ENCODE data around the gene DYRK1A. TPM values are rescaled to one million over a fixed set of nuclear protein-coding genes. Genes with fewer than 3 reads are reported as not detected.
"Not testable (repeated sequence)": the region's sequence is repeated elsewhere in the genome, so short reads cannot be mapped to it uniquely, and the experiment has no call there.

DYRK1A gene
- 10 to 100 TPM in 11 of 12 donors, not detected in 1; 53.7 to 71.2 (median 62.3) TPM for polyA plus RNA-seq (ENCODE audit: insufficient read length in 12 of 12)
- long read RNA-seq, donor 1, full-length matches to known transcripts, result 7 of 7 reads
- long read RNA-seq, donor 1, partial matches to known transcripts, result 0 of 7 reads
- long read RNA-seq, donor 1, other reads (novel, unspliced or antisense), result 0 of 7 reads
- long read RNA-seq, donor 2, full-length matches to known transcripts, result 7 of 7 reads
- long read RNA-seq, donor 2, partial matches to known transcripts, result 0 of 7 reads
- long read RNA-seq, donor 2, other reads (novel, unspliced or antisense), result 0 of 7 reads
- long read RNA-seq, donor 3, full-length matches to known transcripts, result 3 of 3 reads
- long read RNA-seq, donor 3, partial matches to known transcripts, result 0 of 3 reads
- long read RNA-seq, donor 3, other reads (novel, unspliced or antisense), result 0 of 3 reads
- long read RNA-seq, donor 4, full-length matches to known transcripts, result 6 of 6 reads
- long read RNA-seq, donor 4, partial matches to known transcripts, result 0 of 6 reads
- long read RNA-seq, donor 4, other reads (novel, unspliced or antisense), result 0 of 6 reads
- long read RNA-seq, donor 5, full-length matches to known transcripts, result 15 of 15 reads
- long read RNA-seq, donor 5, partial matches to known transcripts, result 0 of 15 reads
- long read RNA-seq, donor 5, other reads (novel, unspliced or antisense), result 0 of 15 reads
- long read RNA-seq, donor 6, full-length matches to known transcripts, result 2 of 2 reads
- long read RNA-seq, donor 6, partial matches to known transcripts, result 0 of 2 reads
- long read RNA-seq, donor 6, other reads (novel, unspliced or antisense), result 0 of 2 reads
- long read RNA-seq, donor 7, full-length matches to known transcripts, result 6 of 6 reads
- long read RNA-seq, donor 7, partial matches to known transcripts, result 0 of 6 reads
- long read RNA-seq, donor 7, other reads (novel, unspliced or antisense), result 0 of 6 reads
- long read RNA-seq, donor 8, full-length matches to known transcripts, result 16 of 16 reads
- long read RNA-seq, donor 8, partial matches to known transcripts, result 0 of 16 reads
- long read RNA-seq, donor 8, other reads (novel, unspliced or antisense), result 0 of 16 reads
- long read RNA-seq, donor 9, full-length matches to known transcripts, result 6 of 6 reads
- long read RNA-seq, donor 9, partial matches to known transcripts, result 0 of 6 reads
- long read RNA-seq, donor 9, other reads (novel, unspliced or antisense), result 0 of 6 reads
- long read RNA-seq, donor 10, full-length matches to known transcripts, result 9 of 9 reads
- long read RNA-seq, donor 10, partial matches to known transcripts, result 0 of 9 reads
- long read RNA-seq, donor 10, other reads (novel, unspliced or antisense), result 0 of 9 reads
- long read RNA-seq, donor 11, full-length matches to known transcripts, result 3 of 3 reads
- long read RNA-seq, donor 11, partial matches to known transcripts, result 0 of 3 reads
- long read RNA-seq, donor 11, other reads (novel, unspliced or antisense), result 0 of 3 reads

DNA sequence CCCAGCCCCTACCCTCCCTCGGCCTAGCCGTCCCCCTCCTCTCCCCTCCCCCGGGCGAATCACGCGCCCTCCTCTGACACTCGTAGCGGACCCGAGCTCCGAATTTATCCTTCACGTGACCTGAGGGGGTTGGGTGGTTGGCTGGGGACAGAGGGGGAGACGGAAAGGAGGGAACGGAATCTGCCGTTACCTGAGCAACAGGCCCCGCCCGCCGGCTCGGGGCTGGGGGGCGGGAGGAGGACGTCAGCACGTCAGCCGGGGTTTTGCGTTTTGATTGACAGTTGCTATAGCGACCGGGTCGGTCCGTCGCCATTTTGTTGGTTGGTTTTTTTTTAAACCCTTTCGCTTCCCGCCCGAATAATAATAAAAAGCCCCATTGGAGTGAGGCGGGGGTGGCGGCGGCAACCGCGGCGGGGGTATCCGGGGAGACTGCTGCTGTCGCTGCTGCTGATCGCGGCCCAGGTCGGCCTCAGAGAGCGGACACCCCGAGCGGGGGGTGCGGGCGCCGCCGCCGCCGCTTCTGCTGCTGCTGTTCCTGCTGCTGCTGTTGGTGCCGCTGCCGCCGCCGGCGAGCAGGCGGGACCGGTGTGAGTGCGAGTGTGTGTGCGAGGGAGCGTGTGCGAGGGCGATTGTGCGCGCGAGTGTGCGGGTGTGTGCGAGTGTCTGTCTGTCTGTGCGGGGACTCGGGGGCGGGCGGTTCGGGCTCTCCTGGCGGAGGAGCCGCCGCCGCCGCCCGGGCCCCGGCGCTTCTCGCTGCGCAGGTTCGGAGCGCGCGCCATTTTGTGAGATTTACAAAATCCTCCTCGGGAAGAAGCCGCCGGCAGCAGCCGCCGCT is at the start of gene DYRK1A:
DYRK1A (plus strand) TSS at position 292 of the 835 bp plus-strand sequence. CDS start 53,602 bp downstream, outside the sequence.
- peak; percentile 100 for DNase-seq

DNA sequence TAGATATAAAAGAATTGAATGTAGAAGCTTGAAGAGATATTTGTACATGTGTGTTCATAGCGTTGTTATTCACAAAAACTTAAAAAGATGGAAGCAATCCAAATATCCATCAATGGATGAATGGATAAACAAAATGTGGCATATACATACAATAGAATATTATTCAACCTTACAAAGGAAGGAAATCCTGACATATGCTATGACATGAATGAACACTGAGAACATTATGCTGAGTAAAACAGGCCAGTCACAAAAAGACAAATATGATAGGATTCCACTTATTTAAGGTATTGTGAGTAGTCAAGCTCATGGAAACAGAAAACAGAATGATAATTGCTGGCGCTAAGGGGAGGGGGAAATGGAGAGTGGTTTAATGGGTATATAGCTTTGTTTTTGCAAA is 47.0 kb upstream of the DYRK1A start:
- no peak for DNase-seq

DNA sequence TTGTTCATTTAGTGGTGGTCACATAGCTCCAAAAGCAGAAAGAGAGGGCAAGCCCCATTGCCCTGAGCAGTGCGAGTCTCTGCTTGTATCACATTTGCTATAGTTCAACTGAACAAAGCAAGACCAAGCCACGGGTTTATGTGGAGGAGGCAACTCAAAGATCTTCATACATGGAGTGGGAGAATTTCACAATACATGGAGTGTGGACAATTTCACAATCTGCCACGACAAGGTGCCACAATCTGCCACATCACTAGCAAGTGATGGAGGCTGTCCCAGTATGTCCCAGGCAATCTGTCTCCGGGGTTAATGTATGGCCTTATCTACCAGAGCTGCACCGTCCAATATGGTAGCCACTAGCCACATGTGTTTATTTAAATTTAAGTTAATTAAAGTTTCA is 44.5 kb upstream of the DYRK1A start:
- DNase-seq, result no peak

DNA sequence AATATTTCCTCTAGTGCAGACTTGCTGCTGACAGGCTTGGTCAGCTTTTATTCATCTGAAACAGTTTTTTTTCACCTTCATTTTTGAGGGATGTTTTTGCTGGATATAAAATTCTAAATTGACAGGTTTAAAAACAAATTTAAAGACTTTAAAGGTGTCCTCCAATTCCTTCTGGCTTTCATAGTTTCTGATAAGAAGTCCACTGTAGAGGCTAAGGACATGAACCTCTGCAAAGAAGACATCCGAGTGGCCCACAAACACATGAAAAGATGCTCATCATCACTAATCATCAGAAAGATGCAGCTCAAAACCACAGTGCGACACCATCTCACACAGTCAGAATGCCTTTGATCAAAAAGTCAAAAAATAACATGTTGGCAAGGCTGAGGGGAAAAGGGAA is 42.0 kb upstream of the DYRK1A start:
- DNase-seq, result no peak

DNA sequence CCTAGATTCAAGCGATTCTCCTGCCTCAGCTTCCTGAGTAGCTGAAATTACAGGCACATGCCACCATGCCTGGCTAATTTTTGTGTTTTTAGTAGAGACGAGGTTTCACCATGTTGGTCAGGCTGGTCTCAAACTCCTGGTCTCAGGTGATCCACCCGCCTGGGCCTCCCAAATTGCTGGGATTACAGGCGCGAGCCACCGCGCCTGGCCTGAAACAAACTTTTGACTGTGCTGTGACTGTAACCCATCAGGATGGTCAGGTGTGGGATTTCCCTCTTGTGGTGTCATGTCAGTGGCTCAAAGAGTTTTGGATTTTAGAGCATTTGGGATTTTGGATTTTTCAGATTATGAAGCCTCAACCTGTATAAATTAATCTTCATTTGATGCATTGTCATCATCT is 38.4 kb upstream of the DYRK1A start:
- DNase-seq, result not testable (repeated sequence)

DNA sequence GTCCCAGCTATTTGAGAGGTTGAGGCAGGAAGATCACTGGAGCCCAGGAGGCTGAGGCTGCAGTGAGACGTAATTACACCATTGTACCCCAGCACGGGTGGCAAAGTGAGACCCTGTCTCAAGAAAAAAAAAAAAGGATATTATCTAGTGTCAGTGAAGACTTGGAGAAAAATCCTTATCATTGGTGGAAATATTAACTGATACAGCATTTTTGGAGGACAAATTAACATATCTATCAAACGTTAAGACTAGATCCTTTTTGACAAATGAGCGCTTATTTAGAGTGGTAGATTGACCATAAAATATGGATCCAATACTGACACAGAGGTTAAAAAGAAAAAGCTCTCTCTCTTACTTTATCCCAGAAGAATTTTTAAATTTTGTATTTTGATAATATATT is 35.2 kb upstream of the DYRK1A start:
- DNase-seq, result no peak

DNA sequence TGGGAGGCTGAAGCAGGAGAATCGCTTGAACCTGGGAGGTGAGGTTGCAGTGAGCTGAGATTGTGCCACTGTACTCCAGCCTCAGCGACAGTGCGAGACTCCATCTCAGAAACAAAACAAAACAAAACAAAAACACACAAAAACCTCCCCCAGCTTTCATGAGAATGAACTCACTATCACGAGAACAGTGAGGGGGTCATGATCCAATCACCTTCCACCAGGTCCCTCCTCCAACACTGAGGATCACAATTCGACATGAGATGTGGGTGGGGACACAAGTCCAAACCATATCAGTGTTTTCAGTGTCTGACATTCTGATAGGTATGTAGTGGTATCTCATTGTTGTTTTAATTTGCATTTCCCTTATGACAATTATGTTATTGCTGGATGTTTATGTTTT is 31.5 kb upstream of the DYRK1A start:
- DNase-seq, result no peak

DNA sequence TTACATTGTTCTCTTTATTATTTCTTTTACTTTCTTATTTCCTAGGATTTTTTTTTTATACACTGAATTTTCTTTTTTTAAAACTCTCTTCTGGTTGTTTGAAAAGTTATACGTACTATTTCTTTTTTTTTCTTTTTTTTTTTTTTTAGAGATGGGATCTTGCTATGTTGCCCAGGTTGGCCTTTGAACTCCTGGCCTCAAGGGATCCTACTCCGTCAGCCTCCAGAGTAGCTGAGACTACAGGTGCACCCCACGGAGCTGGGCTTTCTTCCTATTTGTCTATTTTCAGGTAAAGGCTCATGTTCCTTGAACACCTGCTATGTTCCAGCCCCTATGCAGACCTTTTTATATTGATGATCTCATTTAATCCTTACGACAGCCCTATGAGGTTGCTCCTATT is 29.4 kb upstream of the DYRK1A start:
- no peak for DNase-seq

DNA sequence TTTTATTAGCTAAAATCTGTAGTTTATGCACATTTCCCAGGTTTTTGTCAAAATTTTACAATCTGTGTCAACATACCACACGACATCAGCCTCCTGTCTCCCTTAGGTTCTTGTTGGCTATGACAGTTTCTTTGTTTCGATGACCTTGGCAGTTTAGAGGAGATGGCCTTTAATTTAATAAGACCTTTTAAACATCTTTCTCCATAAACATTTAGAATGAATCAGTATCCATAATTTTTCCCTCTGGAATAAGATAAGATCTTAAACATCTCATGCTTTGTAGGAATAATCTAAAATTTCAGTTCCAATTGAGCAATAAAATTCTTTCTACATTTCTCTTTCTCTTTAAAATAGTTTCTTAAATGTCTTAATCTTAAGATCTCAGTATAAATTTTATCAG is 28.7 kb upstream of the DYRK1A start:
- no peak for DNase-seq

DNA sequence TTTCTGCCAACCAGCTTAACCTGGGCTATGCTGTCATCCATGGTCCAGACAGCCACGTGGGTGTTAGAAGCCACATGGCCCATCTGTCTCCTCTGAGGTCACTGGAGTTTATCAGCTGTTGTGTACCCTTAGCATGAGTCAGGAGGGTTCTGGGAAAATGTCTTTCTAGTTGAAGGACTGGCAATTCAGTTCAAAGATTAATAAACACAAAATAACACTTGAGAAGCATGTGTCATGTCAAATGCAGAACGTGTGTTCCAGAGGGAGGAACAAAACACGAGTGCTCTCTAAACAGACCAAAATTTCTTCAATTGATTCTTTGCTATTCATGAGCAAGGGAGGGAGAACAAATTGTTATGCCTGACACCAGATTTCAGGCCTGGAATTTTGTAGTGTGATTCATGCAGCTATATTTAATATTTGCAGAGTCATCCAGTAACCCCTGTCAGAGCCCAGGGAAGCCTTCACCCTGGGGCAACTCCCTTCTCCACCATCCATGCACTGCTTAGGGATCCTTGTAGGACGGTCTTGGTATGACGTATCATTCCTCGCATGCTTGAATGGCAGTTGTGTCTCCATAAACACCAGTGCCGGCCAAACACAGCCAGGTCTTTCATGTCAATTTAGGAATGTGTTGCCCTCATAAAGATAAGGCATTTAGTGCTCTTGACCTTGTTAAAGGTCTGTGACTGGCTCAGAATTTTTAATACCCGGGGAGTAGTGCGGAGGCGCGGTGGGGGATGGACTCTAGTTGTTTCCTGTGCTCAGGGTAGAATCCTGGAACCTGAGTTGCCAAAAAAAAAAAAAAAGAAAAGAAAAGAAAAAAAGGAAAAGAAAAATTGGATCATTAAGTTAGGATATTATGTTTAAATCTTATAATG is 27.7 kb upstream of the DYRK1A start:
- peak; percentile 5 for DNase-seq

DNA sequence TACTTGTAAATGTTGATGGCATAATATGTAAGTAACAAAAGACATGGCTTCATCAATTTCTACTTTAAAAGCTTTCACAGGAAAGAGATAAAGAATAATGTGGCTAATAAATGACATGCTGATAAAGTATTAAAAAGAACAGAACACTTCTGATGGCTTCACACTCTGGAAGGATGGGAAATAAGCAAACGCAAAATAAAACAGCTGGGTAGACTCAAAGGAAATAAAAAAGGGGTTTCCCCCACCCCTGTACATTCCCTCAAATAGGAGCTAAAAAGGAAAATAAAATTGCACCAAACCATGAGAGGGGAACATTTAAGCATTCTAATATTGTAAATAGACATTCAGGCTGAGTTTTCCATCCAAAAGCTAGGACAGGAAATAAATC is 27.0 kb upstream of the DYRK1A start:
- no peak for DNase-seq

DNA sequence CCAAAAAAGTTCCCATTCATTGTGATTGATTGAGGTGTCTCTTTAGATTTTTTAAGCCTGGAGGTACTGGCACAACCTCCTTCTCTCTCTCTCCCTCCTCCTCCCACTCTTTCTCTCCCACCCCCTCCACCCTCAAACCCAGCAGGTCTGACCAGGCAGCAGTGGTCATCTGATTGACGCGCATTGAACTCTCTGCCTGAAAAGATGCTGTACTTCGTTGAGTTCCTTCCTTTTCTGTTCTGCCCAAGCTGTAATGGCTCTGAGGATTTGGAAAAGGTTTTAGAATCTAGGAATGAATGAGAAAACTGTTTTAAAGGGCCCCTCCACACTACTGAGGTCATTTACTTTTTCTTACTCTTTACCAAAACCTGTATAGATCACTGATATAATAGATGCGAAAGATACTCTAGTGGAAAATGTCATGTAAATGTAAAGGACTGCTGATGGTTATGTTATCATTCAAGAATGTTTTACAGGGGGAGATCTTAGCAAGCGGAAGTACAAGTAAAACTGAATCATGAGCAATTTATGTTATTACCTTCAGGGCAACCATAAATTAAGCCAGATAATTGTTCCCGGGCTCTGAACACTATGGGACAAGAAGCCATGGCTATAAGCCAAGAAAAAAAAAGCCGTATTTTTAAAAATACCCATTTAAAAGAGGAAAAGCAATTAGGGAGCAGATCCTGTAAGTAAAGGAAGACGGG is 25.2 kb upstream of the DYRK1A start:
- no peak for DNase-seq

DNA sequence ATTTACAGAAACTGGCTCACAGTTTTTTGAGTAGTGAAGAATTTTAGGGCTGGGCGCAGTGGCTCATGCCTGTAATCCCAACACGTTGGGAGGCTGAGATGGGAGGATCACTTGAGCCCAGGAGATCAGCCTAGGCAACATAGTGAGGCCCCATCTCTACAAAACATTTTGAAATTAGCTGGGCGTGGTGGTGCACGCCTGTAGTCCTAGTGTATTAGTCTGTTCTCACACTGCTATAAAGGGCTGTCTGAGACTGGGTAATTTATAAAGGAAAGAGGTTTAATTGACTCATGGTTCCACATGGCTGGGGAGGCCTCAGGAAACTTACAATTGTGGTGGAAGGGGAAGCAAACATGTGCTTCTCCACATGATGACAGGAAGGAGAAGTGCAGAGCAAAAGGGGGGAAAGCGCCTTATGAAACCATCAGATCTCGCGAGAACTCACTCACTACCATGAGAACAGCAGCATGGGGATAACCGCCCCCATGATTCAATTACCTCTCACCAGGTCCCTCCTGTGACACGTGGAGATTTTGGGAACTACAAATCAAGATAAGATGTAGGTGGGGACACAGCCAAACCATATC is 24.4 kb upstream of the DYRK1A start:
- DNase-seq, result no peak

DNA sequence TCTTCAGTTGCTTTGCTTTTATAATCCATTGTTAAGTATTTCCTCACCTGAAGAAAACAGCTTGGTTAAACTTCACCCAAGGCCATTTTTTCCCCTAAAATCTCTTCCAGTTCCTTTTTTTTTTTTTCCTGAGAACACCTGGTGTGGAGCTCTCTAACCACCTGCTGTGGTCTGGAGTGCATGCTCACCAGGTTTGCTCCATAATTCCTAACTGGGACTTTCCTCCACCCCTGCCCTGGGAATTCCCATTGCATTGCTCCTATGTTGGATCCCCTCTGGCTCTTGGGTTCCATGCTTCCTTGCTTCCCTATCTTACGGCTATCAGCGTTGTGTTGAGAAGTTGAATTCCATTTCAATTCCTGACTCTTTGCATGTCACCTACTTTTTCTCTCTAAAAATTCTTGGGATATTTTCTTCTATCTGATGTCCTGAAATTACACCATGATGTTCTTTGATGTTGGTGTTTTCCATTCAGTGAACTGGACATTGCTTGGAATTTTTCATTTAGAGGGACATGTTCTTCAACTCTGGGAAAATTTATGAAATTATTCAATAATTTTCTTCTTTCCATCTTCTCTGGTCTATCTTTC is 19.6 kb upstream of the DYRK1A start:
- DNase-seq, result no peak

DNA sequence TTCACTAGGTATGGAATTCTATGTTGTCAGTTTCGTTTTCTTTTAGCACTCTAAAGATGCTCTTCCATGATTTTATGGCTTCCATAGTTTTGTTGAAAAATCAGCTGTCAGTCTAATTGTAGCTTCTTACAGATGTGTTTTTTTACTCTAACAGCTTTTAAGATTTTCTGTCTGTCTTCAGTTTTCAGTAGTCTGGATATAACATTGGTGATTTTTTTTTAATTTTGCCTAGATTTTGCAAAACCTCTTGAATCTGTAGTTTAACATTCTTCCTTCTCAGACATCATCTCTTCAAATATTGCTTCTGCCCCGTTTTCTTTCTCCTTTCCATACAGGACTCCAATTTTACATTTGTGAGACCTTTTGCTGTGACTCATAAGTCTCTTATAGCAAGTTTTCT is 17.9 kb upstream of the DYRK1A start:
- no peak for DNase-seq

DNA sequence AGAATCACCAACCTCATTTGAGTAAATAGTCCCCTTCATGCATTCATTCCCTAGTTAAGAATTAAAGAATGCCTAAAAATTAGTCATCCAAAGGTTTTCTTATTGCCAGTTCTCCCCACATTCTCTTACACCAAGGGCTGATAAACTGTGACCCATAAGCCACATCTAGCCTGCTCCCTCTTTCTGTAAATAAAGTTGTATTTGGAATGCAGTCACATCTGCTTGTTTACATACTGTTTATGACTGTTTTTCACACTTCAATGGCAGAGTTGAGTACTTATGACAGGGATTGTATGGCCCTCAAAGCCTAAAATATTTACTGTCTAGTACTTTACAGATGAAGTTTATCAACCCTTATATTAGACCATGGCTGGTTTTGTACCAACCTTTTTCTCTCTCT is 16.1 kb upstream of the DYRK1A start:
- no peak for DNase-seq

DNA sequence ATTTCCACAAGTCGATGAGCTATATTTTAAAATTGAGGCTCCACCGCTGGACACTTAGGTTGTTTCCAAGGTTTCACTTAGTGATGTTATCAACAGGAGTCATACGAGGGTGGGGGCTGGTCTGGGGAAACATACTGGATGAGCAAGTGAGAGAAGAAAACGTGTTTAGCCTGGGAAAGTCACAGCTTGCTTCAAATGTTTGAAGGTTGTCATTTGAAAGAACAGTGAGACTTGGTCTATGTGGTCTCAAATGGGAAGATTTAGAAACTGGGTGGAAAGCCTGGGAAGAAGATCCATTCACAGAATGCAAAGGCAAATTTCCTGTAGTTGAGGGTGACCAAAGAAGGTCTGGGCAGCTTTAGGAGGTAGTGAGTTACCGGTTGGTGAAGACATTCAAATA is 9.9 kb upstream of the DYRK1A start:
- DNase-seq, result no peak

DNA sequence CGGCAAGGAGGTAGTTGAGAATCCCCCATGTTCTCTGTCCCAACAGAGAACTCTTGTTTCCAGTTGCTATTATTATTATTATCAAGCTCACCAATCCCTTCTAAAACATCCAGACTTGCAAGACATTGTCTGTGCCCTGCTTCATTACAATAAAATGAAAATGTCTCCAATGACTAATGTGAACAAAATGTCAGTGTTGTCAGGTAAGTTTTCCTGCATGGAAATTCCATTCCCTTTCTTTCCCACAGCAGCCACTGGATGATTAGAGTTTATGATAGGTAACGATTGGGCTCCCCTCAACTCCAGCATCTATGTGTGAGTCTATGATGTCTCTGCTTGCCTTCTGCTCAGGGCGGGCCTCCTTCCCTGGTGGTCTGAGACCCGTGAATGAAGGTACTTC is 8.9 kb upstream of the DYRK1A start:
- no peak for DNase-seq

Data from muscle of arm (tissue), 14 donors.